ENCODE measurements around the gene ALOX5.
"Not testable (repeated sequence)": the region's sequence is repeated elsewhere in the genome, so short reads cannot be mapped to it uniquely, and the experiment has no call there.

GRCh38 chr10:45347464-45347863 is 26.6 kb upstream of the ALOX5 start:
- not testable (repeated sequence) for TF ChIP-seq CTCF, POLR2A (IDR thresholded peaks at IDR 0.05)

Measured in heart left ventricle (tissue), 13 donors.